ENCODE results near the gene VAV2. TPM values are rescaled to one million over a fixed set of nuclear protein-coding genes. Genes with fewer than 3 reads are reported as not detected.
A peak's percentile ranks its signal among the peaks of the same experiment; 100 is the strongest.

Gene VAV2
- total and polyA plus RNA-seq, 2 of the 4 experiments (the other 2 are of a cell fraction), result 10.8 to 13.4 TPM

- H3K79me1 ChIP-seq (ENCODE audit: low read depth in 1 of 2, low read length in 2 of 2), result peaks cover 29 to 72% of the 10 kb centered on the region in 2 experiments
- in situ Hi-C loops (cut with MboI; ENCODE audit: low sequenced_read_pairs) (no loop called here), dilution Hi-C loops (cut with HindIII; ENCODE audit: low sequenced_read_pairs, unreplicated experiment) (no loop called here), intact Hi-C loops (cut with micrococcal nuclease) (no loop called here)
- H3K36me3 ChIP-seq (ENCODE audit: control insufficient read depth, insufficient read depth, low read length), result peaks cover 9% of the 10 kb centered on the region; the same call in 1 of the 2 replicates
- H3K56ac ChIP-seq (ENCODE audit: extremely low read depth, insufficient read depth, low read length), result no peak overlapping the region
- no peak overlapping the region for H4K5ac ChIP-seq (ENCODE audit: low read depth, low read length)
- no TSS peak for BruUV-seq (replicated peaks)
- H4K20me1 ChIP-seq (ENCODE audit: insufficient read depth, low read length), result peaks cover 42% of the 10 kb centered on the region
- TF ChIP-seq MAFK (IDR thresholded peaks at IDR 0.05; ENCODE audit: low read depth, low read length) (no peak), RCOR1 (IDR thresholded peaks at IDR 0.05; ENCODE audit: insufficient replicate concordance, low read length) (no peak), MXI1 (IDR thresholded peaks at IDR 0.05; ENCODE audit: borderline replicate concordance, low read depth, low read length) (no peak), CHD1 (IDR thresholded peaks at IDR 0.05; ENCODE audit: low read depth, low read length) (no peak), FOS (IDR thresholded peaks at IDR 0.05; ENCODE audit: low read depth, low read length) (no peak), SMC3 (IDR thresholded peaks at IDR 0.05; ENCODE audit: low read depth, low read length) (no peak), CEBPB (IDR thresholded peaks at IDR 0.05; ENCODE audit: low read depth, low read length) (no peak), NFE2L2 (IDR thresholded peaks at IDR 0.05; ENCODE audit: low read depth, low read length) (no peak), RFX5 (IDR thresholded peaks at IDR 0.05; ENCODE audit: low read depth, low read length) (no peak), RAD21 (IDR thresholded peaks at IDR 0.05; ENCODE audit: low read length) (no peak), MAZ (IDR thresholded peaks at IDR 0.05; ENCODE audit: borderline replicate concordance, low read depth, low read length) (no peak), BHLHE40 (IDR thresholded peaks at IDR 0.05; ENCODE audit: low read depth, low read length) (no peak), POLR2A (IDR thresholded peaks at IDR 0.05; ENCODE audit: low read depth, low read length) (no peak)
- TF ChIP-seq, protein P1, sequence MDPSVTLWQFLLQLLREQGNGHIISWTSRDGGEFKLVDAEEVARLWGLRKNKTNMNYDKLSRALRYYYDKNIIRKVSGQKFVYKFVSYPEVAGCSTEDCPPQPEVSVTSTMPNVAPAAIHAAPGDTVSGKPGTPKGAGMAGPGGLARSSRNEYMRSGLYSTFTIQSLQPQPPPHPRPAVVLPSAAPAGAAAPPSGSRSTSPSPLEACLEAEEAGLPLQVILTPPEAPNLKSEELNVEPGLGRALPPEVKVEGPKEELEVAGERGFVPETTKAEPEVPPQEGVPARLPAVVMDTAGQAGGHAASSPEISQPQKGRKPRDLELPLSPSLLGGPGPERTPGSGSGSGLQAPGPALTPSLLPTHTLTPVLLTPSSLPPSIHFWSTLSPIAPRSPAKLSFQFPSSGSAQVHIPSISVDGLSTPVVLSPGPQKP (IDR thresholded peaks at IDR 0.05; ENCODE audit: borderline replicate concordance, low read depth, low read length), result no peak
- TF ChIP-seq, protein P2, sequence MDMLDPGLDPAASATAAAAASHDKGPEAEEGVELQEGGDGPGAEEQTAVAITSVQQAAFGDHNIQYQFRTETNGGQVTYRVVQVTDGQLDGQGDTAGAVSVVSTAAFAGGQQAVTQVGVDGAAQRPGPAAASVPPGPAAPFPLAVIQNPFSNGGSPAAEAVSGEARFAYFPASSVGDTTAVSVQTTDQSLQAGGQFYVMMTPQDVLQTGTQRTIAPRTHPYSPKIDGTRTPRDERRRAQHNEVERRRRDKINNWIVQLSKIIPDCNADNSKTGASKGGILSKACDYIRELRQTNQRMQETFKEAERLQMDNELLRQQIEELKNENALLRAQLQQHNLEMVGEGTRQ (IDR thresholded peaks at IDR 0.05; ENCODE audit: low read depth, low read length), result no peak
- TF ChIP-seq, protein P3, sequence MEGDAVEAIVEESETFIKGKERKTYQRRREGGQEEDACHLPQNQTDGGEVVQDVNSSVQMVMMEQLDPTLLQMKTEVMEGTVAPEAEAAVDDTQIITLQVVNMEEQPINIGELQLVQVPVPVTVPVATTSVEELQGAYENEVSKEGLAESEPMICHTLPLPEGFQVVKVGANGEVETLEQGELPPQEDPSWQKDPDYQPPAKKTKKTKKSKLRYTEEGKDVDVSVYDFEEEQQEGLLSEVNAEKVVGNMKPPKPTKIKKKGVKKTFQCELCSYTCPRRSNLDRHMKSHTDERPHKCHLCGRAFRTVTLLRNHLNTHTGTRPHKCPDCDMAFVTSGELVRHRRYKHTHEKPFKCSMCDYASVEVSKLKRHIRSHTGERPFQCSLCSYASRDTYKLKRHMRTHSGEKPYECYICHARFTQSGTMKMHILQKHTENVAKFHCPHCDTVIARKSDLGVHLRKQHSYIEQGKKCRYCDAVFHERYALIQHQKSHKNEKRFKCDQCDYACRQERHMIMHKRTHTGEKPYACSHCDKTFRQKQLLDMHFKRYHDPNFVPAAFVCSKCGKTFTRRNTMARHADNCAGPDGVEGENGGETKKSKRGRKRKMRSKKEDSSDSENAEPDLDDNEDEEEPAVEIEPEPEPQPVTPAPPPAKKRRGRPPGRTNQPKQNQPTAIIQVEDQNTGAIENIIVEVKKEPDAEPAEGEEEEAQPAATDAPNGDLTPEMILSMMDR (conservative IDR thresholded peaks at IDR 0.05; ENCODE audit: low read depth, low read length), result no peak
- H3K18ac ChIP-seq (ENCODE audit: low read depth, low read length), result no peak overlapping the region
- H3K9me3 ChIP-seq (ENCODE audit: control insufficient read depth, insufficient read depth, low read length), result peaks cover 5% of the 10 kb centered on the region
- H2BK120ac ChIP-seq (ENCODE audit: low read depth, low read length), result no peak overlapping the region
- no peak overlapping the region for H3K27ac ChIP-seq (ENCODE audit: insufficient read depth, low read length)
- H4K91ac ChIP-seq (ENCODE audit: insufficient read depth, low read depth, low read length), result no peak overlapping the region
- no peak overlapping the region for H3K9ac ChIP-seq (ENCODE audit: low read depth, low read length)
- ATAC-seq (ENCODE audit: low read depth), result peak; percentile 46; the same call in 1 of the 2 replicates
- no peak overlapping the region for H2AK5ac ChIP-seq (ENCODE audit: low read depth, low read length)
- H2BK20ac ChIP-seq (ENCODE audit: low read depth, low read length), result no peak overlapping the region
- H3K27me3 ChIP-seq (ENCODE audit: control insufficient read depth, insufficient read depth, low read length), result no peaks in the 10 kb centered on the region
- H2AK9ac ChIP-seq (replicated peaks; ENCODE audit: low read depth, low read length, poor library complexity), result peak overlapping the region; percentile 31
- POLR2A ChIA-PET (ENCODE audit: unreplicated experiment), result no interaction called here
- no peak overlapping the region for H2BK15ac ChIP-seq (ENCODE audit: low read depth, low read length)
- H3K4me3 ChIP-seq (ENCODE audit: insufficient read depth, low read depth, low read length), result no peak overlapping the region
- CTCF ChIA-PET, result interaction anchor here (1.2 kb wide), 1 partner anchor 24 kb away, joined by 3 read pairs; no protein-coding TSS in a partner anchor
- H3K4me1 ChIP-seq (ENCODE audit: control insufficient read depth, insufficient read depth, low read length), result peaks cover 2% of the 10 kb centered on the region; the same call in 1 of the 2 replicates
- H3K23ac ChIP-seq (ENCODE audit: low read depth, low read length), result peak overlapping the region; percentile 16; the same call in 1 of the 2 replicates
- peak overlapping the region; percentile 35 for H2AFZ ChIP-seq (replicated peaks; ENCODE audit: low read length, poor library complexity)
- H4K8ac ChIP-seq (ENCODE audit: low read depth in 2 of 2, low read length in 2 of 2), result no peak overlapping the region
- no peak overlapping the region for H2BK5ac ChIP-seq (ENCODE audit: low read depth, low read length, poor library complexity, severe bottlenecking)
- 40% methylated on average over 3 of the region's 16 CpGs; no CpG with 5 or more reads in 1 of the 2 experiments for WGBS, 2 experiments (ENCODE audit: extremely low coverage in 2 of 2, insufficient read length in 1 of 2)
- peak; percentile 16 for DNase-seq
- H3K9me1 ChIP-seq (ENCODE audit: insufficient read depth, low read length), result peaks cover 21% of the 10 kb centered on the region; the same call in 1 of the 2 replicates
- H3K4me2 ChIP-seq (ENCODE audit: low read depth, low read length), result no peak overlapping the region
- H3K14ac ChIP-seq (replicated peaks; ENCODE audit: low read depth, low read length), result 0 out of 2 replicates have a peak overlapping the region, but pooled peaks have one; percentile 10
- H3K4ac ChIP-seq (ENCODE audit: low read depth, low read length), result no peak overlapping the region; the same call in 1 of the 2 replicates
These were observed 128.1 kb downstream of the VAV2 start for GRCh38 chr9:133864011-133864410.
